ENCODE data around the gene ELL2. TPM values are rescaled to one million over a fixed set of nuclear protein-coding genes. Genes with fewer than 3 reads are reported as not detected.

ELL2 gene
- total and polyA plus RNA-seq, 10 donors = 4.3 to 109 (median 66.8) TPM

DNA sequence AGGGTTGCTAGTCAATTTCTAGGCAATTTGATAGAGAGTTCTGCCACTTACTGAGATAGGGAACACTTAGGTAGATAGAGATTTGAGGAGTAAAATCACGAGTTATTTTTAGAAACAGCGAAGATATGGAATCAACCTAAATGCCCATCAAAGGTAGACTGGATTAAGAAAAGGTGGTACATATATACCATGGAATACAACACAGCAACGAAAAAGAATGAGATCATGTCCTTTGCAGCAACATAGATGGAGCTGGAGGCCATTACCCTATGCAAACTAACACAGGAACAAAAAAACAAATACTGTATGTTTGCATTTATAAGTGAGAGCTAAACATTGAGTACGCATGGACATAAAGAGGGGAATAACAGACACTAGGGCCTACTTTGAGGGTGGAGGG, 9.7 kb downstream of the ELL2 start:
- peaks cover 0 to 5% (median 0%) of the 10 kb centered on the region in 6 donors for H3K36me3 ChIP-seq
- 90 to 98% (median 95%) methylated on average over 4 of the region's 4 CpGs for WGBS, 5 donors
- intact Hi-C loops (cut with DNase I; ENCODE audit: low total_unique reads) = no loop called here
- no peaks in the 10 kb centered on the region for H3K27me3 ChIP-seq (replicated peaks in 1 of 7)
- TF ChIP-seq, protein P1, sequence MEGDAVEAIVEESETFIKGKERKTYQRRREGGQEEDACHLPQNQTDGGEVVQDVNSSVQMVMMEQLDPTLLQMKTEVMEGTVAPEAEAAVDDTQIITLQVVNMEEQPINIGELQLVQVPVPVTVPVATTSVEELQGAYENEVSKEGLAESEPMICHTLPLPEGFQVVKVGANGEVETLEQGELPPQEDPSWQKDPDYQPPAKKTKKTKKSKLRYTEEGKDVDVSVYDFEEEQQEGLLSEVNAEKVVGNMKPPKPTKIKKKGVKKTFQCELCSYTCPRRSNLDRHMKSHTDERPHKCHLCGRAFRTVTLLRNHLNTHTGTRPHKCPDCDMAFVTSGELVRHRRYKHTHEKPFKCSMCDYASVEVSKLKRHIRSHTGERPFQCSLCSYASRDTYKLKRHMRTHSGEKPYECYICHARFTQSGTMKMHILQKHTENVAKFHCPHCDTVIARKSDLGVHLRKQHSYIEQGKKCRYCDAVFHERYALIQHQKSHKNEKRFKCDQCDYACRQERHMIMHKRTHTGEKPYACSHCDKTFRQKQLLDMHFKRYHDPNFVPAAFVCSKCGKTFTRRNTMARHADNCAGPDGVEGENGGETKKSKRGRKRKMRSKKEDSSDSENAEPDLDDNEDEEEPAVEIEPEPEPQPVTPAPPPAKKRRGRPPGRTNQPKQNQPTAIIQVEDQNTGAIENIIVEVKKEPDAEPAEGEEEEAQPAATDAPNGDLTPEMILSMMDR (IDR thresholded peaks at IDR 0.05 in 8 of 11, conservative IDR thresholded peaks at IDR 0.05 in 3 of 11) = no peak
- no peak for TF ChIP-seq POLR2AphosphoS5 (IDR thresholded peaks at IDR 0.05)
- no peak for TF ChIP-seq POLR2A (IDR thresholded peaks at IDR 0.05)
- H3K27ac ChIP-seq = no peak overlapping the region
- H3K4me3 ChIP-seq = no peak overlapping the region
- H3K4me1 ChIP-seq = peaks cover 0 to 39% (median 25%) of the 10 kb centered on the region in 6 donors
- DNase-seq = no peak
- no peaks in the 10 kb centered on the region for H3K9me3 ChIP-seq

DNA sequence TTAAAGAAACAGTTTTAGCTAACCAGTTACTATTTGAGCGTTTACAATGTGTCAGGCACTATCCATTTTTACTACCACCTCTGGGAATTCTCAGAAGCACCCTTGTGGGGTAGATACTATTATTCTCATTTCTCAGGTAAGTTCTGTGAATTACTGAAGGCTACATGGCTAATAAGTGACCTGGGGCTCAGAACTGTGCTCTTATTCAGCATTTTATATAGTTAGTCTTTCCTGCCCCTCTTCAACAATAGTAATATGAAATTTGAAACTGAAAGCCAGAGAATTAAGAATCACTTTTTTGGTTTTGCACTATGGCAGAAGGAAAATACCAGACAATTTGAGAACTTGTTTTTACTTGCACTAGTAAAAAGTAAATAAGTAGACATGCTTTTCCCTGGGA, 11.8 kb downstream of the ELL2 start:
- intact Hi-C loops (cut with DNase I; ENCODE audit: low total_unique reads) = no loop called here
- no peak overlapping the region for H3K27ac ChIP-seq
- DNase-seq = no peak

DNA sequence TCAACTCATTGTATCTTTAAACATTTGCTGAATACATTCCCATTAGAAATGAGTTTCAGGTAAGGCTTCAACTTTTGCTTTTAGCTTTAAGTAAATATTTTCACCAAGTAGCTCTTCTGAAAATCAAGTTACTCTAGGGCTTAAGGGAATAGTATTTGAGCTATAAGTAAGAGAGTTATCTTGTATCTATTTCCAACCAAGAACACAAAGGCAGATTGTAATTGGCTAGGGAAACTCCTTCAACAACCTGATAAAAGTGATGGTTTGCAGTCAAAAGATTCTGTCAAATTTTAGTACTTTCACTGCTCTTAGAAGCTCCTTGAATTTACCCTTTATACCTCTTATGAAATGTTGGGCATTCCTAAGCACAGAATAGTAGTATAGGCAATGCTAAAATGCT, 13.0 kb downstream of the ELL2 start:
- DNase-seq = no peak
- H3K9me3 ChIP-seq = no peaks in the 10 kb centered on the region
- TF ChIP-seq, protein P1 (IDR thresholded peaks at IDR 0.05 in 8 of 11, conservative IDR thresholded peaks at IDR 0.05 in 3 of 11) = no peak
- TF ChIP-seq POLR2A (IDR thresholded peaks at IDR 0.05) = no peak
- no peak for TF ChIP-seq POLR2AphosphoS5 (IDR thresholded peaks at IDR 0.05)
- intact Hi-C loops (cut with DNase I; ENCODE audit: low total_unique reads) = no loop called here
- peaks cover 0 to 27% (median 8%) of the 10 kb centered on the region in 6 donors for H3K4me1 ChIP-seq
- H3K27me3 ChIP-seq (replicated peaks in 1 of 7) = no peaks in the 10 kb centered on the region
- peaks cover 0 to 5% (median 0%) of the 10 kb centered on the region in 6 donors for H3K36me3 ChIP-seq
- no peak overlapping the region for H3K27ac ChIP-seq
- no peak overlapping the region for H3K4me3 ChIP-seq

More for the DNA sequence above, 11.8 kb downstream of the ELL2 start:
- H3K4me1 ChIP-seq = peaks cover 0 to 18% (median 7%) of the 10 kb centered on the region in 6 donors
- no peaks in the 10 kb centered on the region for H3K9me3 ChIP-seq
- TF ChIP-seq POLR2A (IDR thresholded peaks at IDR 0.05) (no peak), POLR2AphosphoS5 (IDR thresholded peaks at IDR 0.05) (no peak)
- TF ChIP-seq, protein P1 (IDR thresholded peaks at IDR 0.05 in 8 of 11, conservative IDR thresholded peaks at IDR 0.05 in 3 of 11) = no peak
- 70 to 91% (median 79%) methylated on average over 1 of the region's 1 CpG for WGBS, 5 donors
- no peak overlapping the region for H3K4me3 ChIP-seq
- no peaks in the 10 kb centered on the region for H3K27me3 ChIP-seq (replicated peaks in 1 of 7)
- H3K36me3 ChIP-seq = peaks cover 0 to 5% (median 0%) of the 10 kb centered on the region in 6 donors

DNA sequence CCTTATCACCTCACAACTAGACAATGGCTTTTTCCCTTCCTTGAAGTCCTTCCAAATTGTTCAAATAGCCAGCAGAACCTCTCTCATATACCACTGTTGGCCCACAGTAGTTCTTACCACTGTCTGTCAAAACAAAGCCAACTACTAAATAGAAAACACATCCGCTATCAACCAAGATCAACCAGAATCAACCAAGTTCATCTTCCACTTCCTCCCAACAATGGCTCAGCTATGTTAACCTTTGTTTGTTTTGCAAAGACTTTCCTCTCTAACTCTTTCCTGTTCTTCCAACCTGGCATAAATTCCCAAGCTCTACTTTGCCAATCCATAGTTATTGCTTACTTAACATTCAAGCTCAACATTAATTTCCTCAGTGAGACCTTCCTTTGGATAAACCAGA, 15.2 kb downstream of the ELL2 start:
- Histone ChIP-seq H3K36me3 (peaks cover 0 to 5% (median 0%) of the 10 kb centered on the region in 6 donors), H3K27me3 (replicated peaks in 1 of 7) (no peaks in the 10 kb centered on the region), H3K4me1 (peaks cover 0 to 31% (median 9%) of the 10 kb centered on the region in 6 donors), H3K27ac (no peak overlapping the region), H3K4me3 (no peak overlapping the region), H3K9me3 (no peaks in the 10 kb centered on the region)
- intact Hi-C loops (cut with DNase I; ENCODE audit: low total_unique reads) = no loop called here
- no peak for DNase-seq
- no peak for TF ChIP-seq POLR2AphosphoS5 (IDR thresholded peaks at IDR 0.05)
- TF ChIP-seq, protein P1 (IDR thresholded peaks at IDR 0.05 in 8 of 11, conservative IDR thresholded peaks at IDR 0.05 in 3 of 11) = no peak
- TF ChIP-seq POLR2A (IDR thresholded peaks at IDR 0.05) = no peak
- 90 to 100% (median 97%) methylated on average over 1 of the region's 1 CpG for WGBS, 5 donors
